GM12874 (cell line): ENCODE measurements around the gene RPL6.

Source experiments
- CTCF ChIP-seq: IDR thresholded peaks from 2 replicates; pipeline ENCODE4 v1.5.1; 2011; ENCODE audit warnings: low read depth, mild to moderate bottlenecking, control low read depth, low read length, moderate library complexity; ENCODE audit not compliant: insufficient read depth

The RPL6 gene

GRCh38 chr12:112389228-112389627, 20.2 kb downstream of the RPL6 start:
- no peak for TF ChIP-seq CTCF

DNA sequence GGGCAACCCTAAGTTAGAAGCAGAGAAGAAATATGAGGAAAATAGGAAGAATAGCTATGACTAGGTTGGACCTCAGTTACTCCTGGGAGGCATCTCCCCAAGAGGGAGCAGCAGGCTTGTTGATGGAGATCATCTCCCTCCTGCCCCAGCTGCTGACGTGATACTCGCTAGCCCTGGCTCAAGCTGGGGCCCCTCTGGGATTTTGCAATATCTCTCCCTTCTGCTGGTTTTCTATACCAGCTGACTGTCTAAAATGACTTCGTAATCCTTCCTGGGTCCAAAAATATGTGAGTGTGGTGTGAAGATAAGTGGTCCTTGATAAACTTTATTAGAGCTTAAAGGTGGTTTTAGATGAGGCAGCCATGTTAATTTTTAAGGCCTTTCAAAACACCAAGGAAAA, 22.7 kb downstream of the RPL6 start:
- TF ChIP-seq CTCF = no peak

- TF ChIP-seq CTCF = no peak
These were observed 26.5 kb downstream of the RPL6 start for GRCh38 chr12:112382866-112383265.

DNA sequence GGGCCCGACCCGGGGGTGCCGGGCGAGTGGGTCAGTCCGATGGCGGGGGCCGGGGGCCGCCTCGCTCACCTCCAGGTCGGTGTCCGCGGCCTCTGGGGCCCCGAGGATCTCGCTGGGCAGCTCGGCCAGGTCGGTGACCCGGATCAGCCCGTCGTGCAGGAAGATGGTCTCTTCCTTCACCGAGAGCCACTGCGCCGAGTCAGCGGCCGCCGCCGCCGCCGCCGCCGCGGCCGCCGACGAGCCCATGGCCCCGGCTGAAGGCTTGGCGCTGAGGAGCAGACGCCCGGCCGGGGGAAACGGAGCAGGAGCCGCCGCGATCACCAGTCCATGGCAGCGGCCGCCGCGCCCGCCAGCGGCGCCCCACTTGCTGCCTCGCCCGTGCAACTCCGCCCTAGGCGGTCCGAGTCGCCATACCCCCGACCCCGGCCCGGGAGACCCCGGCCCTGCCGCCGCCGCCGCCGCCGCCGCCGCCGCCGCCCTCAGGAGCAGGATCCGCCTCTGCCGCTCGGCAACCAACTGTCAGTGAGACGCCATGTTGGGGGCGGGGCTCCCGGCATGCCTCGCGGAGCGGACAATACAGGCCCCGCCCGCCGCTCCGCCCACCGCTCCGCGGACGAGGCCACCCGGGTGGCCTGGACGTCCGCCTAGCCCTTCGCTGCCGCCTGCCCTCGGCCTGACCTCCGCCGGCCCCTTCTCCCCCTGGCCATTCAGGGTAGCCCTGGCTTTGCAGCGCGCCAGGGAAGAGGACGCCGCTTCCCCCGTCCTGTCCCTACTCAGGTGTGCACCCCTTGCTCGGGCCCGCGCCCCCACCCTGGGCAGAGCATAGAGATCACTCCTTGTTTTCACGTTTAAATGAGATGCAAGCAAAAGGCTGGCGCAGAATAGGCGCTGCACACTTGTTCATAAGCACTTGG, 27.3 kb downstream of the RPL6 start, which contains the start of gene HECTD4:
Gene HECTD4 (minus strand): TSS at position 549 of the 914 bp plus-strand sequence. CDS start 303 bp downstream, at position 246.
- no peak for TF ChIP-seq CTCF

DNA sequence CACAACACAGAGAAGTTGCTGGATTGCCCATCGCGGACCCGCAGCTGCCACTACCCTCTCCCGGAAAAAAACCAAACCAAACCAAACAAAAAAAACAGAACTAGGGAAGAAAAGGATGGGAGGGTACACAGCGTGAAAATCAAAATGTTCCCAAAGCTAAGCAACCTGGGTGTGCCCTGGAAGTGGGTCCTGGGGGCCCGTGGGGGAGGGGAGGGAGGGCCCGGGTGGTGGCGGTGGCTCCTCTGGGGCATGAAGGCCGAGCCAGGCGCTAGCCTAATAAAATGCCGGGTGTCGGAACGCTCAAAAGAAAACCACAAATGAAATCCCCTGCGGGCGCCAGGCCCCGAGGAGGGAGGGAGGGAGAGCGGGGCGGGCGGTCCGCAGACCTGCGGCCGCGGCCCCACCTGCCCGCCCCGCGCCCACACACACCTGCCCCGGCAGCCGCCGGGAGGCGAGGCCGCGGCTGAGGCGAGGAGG, 28.0 kb downstream of the RPL6 start:
- no peak for TF ChIP-seq CTCF

- no peak for TF ChIP-seq CTCF
These were observed 28.6 kb downstream of the RPL6 start for GRCh38 chr12:112380663-112381405.

GRCh38 chr12:112375105-112375504, 34.3 kb downstream of the RPL6 start:
- TF ChIP-seq CTCF = no peak
